Measurements from ENCODE around the gene POGZ.
"Not testable (repeated sequence)": the region's sequence is repeated elsewhere in the genome, so short reads cannot be mapped to it uniquely, and the experiment has no call there.

Gene POGZ

GRCh38 chr1:151391079-151391563 lies 68.2 kb downstream of the POGZ start:
- Histone ChIP-seq H3K36me3 (ENCODE audit: insufficient read depth, low read length) (no peaks in the 10 kb centered on the region), H3K27me3 (ENCODE audit: insufficient read depth, low read length, poor library complexity, severe bottlenecking) (no peaks in the 10 kb centered on the region), H4K20me1 (ENCODE audit: insufficient read depth, low read length, poor library complexity, severe bottlenecking) (no peaks in the 10 kb centered on the region), H3K4me3 (ENCODE audit: low read length, poor library complexity, severe bottlenecking) (no peak overlapping the region), H3K9me3 (ENCODE audit: insufficient read depth, low read depth, low read length) (no peaks in the 10 kb centered on the region), H3K9me2 (replicated peaks; ENCODE audit: low read depth, low read length) (no peaks in the 10 kb centered on the region), H3K79me2 (ENCODE audit: insufficient read depth, low read length) (no peaks in the 10 kb centered on the region), H2AFZ (ENCODE audit: low read length) (no peak overlapping the region), H3K4me1 (ENCODE audit: insufficient read depth, low read length, poor library complexity, severe bottlenecking) (no peaks in the 10 kb centered on the region), H3K4me2 (ENCODE audit: low read depth, low read length, poor library complexity, severe bottlenecking) (no peak overlapping the region), H3F3A (ENCODE audit: low read depth) (no peaks in the 10 kb centered on the region), H3K9ac (ENCODE audit: low read depth, low read length, poor library complexity, severe bottlenecking) (no peak overlapping the region)
- TF ChIP-seq, protein P1, sequence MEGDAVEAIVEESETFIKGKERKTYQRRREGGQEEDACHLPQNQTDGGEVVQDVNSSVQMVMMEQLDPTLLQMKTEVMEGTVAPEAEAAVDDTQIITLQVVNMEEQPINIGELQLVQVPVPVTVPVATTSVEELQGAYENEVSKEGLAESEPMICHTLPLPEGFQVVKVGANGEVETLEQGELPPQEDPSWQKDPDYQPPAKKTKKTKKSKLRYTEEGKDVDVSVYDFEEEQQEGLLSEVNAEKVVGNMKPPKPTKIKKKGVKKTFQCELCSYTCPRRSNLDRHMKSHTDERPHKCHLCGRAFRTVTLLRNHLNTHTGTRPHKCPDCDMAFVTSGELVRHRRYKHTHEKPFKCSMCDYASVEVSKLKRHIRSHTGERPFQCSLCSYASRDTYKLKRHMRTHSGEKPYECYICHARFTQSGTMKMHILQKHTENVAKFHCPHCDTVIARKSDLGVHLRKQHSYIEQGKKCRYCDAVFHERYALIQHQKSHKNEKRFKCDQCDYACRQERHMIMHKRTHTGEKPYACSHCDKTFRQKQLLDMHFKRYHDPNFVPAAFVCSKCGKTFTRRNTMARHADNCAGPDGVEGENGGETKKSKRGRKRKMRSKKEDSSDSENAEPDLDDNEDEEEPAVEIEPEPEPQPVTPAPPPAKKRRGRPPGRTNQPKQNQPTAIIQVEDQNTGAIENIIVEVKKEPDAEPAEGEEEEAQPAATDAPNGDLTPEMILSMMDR (conservative IDR thresholded peaks at IDR 0.05; ENCODE audit: low read length): no peak
- TF ChIP-seq EZH2phosphoT487 (IDR thresholded peaks at IDR 0.05; ENCODE audit: borderline replicate concordance): no peak

DNA sequence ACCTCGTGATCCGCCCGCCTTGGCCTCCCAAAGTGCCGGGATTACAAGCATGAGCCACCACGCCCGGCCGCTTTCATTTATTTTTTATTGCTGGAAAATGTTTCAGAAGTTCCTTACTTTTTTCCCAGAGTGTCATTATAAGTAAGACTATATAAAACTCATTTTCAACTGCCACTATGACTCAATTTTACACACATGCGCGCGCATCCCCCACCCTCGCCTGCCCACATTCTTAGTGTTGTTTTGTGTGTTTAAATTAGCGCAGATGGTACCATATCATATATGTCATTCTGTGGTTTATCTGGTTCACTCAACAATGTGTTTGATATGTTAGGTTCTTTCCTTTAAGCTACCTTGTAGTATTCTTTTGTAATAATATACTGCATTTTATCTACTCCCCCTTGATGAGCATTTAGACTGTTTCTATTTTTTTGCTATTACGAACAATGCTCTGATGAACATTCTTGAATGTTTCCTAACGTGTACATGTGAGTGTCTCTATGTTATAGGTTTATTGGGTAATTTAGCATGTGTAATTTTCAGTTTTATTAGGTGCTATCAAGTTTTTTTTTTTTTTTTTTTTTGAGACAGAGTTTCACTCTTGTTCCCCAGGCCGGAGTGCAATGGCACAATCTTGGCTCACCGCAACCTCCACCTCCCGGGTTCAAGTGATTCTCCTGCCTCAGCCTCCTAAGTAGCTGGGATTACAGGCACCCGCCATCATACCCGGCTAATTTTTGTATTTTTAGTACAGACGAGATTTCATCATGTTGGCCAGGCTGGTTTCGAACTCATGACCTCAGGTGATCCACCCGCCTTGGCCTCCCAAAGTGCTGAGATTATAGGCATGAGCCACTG lies 68.8 kb downstream of the POGZ start:
- H3K27me3 ChIP-seq (ENCODE audit: insufficient read depth, low read length, poor library complexity, severe bottlenecking); H2AFZ ChIP-seq (ENCODE audit: low read length); H3K36me3 ChIP-seq (ENCODE audit: insufficient read depth, low read length); H3K9me2 ChIP-seq (replicated peaks; ENCODE audit: low read depth, low read length); H3K79me2 ChIP-seq (ENCODE audit: insufficient read depth, low read length); H3K4me3 ChIP-seq (ENCODE audit: low read length, poor library complexity, severe bottlenecking); H3F3A ChIP-seq (ENCODE audit: low read depth); H3K4me2 ChIP-seq (ENCODE audit: low read depth, low read length, poor library complexity, severe bottlenecking); H3K4me1 ChIP-seq (ENCODE audit: insufficient read depth, low read length, poor library complexity, severe bottlenecking); H4K20me1 ChIP-seq (ENCODE audit: insufficient read depth, low read length, poor library complexity, severe bottlenecking); H3K9me3 ChIP-seq (ENCODE audit: insufficient read depth, low read depth, low read length); H3K9ac ChIP-seq (ENCODE audit: low read depth, low read length, poor library complexity, severe bottlenecking): not testable (repeated sequence)

DNA sequence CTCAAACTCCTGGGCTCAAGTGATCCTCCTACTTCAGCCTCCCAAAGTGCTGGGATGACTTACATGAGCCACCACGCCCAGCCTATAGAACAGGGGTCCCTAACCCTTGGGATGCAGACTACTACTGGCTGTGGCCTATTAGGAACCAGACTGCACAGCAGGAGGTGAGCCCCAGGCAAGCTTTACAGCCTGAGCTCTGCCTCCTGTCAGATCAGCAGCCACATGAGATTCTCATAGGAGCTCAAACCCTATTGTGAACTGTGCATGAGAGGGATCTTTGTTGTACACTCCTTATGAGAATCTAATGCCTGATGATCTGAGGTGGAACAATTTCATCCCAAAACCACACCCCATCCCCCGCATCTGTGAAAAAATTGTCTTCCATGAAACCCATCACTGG lies 73.3 kb downstream of the POGZ start:
- H3K4me1 ChIP-seq (ENCODE audit: insufficient read depth, low read length, poor library complexity, severe bottlenecking): no peaks in the 10 kb centered on the region
- no peaks in the 10 kb centered on the region for H3K36me3 ChIP-seq (ENCODE audit: insufficient read depth, low read length)
- TF ChIP-seq, protein P1 (conservative IDR thresholded peaks at IDR 0.05; ENCODE audit: low read length): no peak
- TF ChIP-seq EZH2phosphoT487 (IDR thresholded peaks at IDR 0.05; ENCODE audit: borderline replicate concordance): no peak
- H3K4me3 ChIP-seq (ENCODE audit: low read length, poor library complexity, severe bottlenecking): no peak overlapping the region
- H3K9ac ChIP-seq (ENCODE audit: low read depth, low read length, poor library complexity, severe bottlenecking): no peak overlapping the region
- no peaks in the 10 kb centered on the region for H3K9me3 ChIP-seq (ENCODE audit: insufficient read depth, low read depth, low read length)
- no peaks in the 10 kb centered on the region for H3K79me2 ChIP-seq (ENCODE audit: insufficient read depth, low read length)
- no peaks in the 10 kb centered on the region for H3K9me2 ChIP-seq (replicated peaks; ENCODE audit: low read depth, low read length)
- H3F3A ChIP-seq (ENCODE audit: low read depth): no peaks in the 10 kb centered on the region
- H3K27me3 ChIP-seq (ENCODE audit: insufficient read depth, low read length, poor library complexity, severe bottlenecking): no peaks in the 10 kb centered on the region
- H4K20me1 ChIP-seq (ENCODE audit: insufficient read depth, low read length, poor library complexity, severe bottlenecking): no peaks in the 10 kb centered on the region
- no peak overlapping the region for H3K4me2 ChIP-seq (ENCODE audit: low read depth, low read length, poor library complexity, severe bottlenecking)
- no peak overlapping the region for H2AFZ ChIP-seq (ENCODE audit: low read length)

GRCh38 chr1:151384584-151384983 lies 74.7 kb downstream of the POGZ start:
- Histone ChIP-seq H3K4me3 (ENCODE audit: low read length, poor library complexity, severe bottlenecking) (no peak overlapping the region), H3K4me2 (ENCODE audit: low read depth, low read length, poor library complexity, severe bottlenecking) (no peak overlapping the region), H4K20me1 (ENCODE audit: insufficient read depth, low read length, poor library complexity, severe bottlenecking) (no peaks in the 10 kb centered on the region), H3K9me2 (replicated peaks; ENCODE audit: low read depth, low read length) (no peaks in the 10 kb centered on the region), H3K27me3 (ENCODE audit: insufficient read depth, low read length, poor library complexity, severe bottlenecking) (no peaks in the 10 kb centered on the region), H3K9ac (ENCODE audit: low read depth, low read length, poor library complexity, severe bottlenecking) (no peak overlapping the region), H3F3A (ENCODE audit: low read depth) (no peaks in the 10 kb centered on the region), H2AFZ (ENCODE audit: low read length) (no peak overlapping the region; the same call in 1 of the 2 replicates), H3K9me3 (ENCODE audit: insufficient read depth, low read depth, low read length) (no peaks in the 10 kb centered on the region), H3K36me3 (ENCODE audit: insufficient read depth, low read length) (no peaks in the 10 kb centered on the region), H3K79me2 (ENCODE audit: insufficient read depth, low read length) (no peaks in the 10 kb centered on the region), H3K4me1 (ENCODE audit: insufficient read depth, low read length, poor library complexity, severe bottlenecking) (no peaks in the 10 kb centered on the region)
- TF ChIP-seq, protein P1 (conservative IDR thresholded peaks at IDR 0.05; ENCODE audit: low read length): no peak
- no peak for TF ChIP-seq EZH2phosphoT487 (IDR thresholded peaks at IDR 0.05; ENCODE audit: borderline replicate concordance)
